OCI-LY1 (cell line): ENCODE measurements around the gene FBXO46.
"Not testable (repeated sequence)": the region's sequence is repeated elsewhere in the genome, so short reads cannot be mapped to it uniquely, and the experiment has no call there.

Experiments
- H2AFZ ChIP-seq: fragments of 200-600 bp; sonication (generic), shearing (Covaris generic); 2 replicates; pipeline ENCODE4 v1.6.0; 2014; ENCODE audit warnings: antibody characterized with exemption, mild to moderate bottlenecking, low read length
- H3F3A ChIP-seq: fragments of 200-600 bp; sonication (generic), shearing (Covaris generic); 2 replicates; pipeline ENCODE4 v1.6.0; 2014; ENCODE audit warnings: mild to moderate bottlenecking, antibody characterized with exemption, low read length, moderate library complexity; ENCODE audit not compliant: insufficient read depth
- H3K27ac ChIP-seq: fragments of 200-600 bp; sonication (generic); 2 replicates; pipeline ENCODE4 v1.5.1; 2014; ENCODE audit warnings: low read length, mixed run types, mild to moderate bottlenecking, low read depth; ENCODE audit not compliant: poor library complexity, severe bottlenecking
- H3K27me3 ChIP-seq: fragments of 200-600 bp; sonication (generic); 2 replicates; pipeline ENCODE4 v1.6.0; 2014; ENCODE audit warnings: antibody characterized with exemption, mild to moderate bottlenecking, low read length, moderate library complexity; ENCODE audit not compliant: insufficient read depth
- H3K36me3 ChIP-seq: fragments of 200-600 bp; sonication (generic); 2 replicates; pipeline ENCODE4 v1.6.1; 2014; ENCODE audit warnings: mild to moderate bottlenecking, antibody characterized with exemption, low read length, moderate library complexity, mixed read lengths; ENCODE audit not compliant: insufficient read depth
- H3K4me1 ChIP-seq: fragments of 200-600 bp; sonication (generic); 2 replicates; pipeline ENCODE4 v1.5.1; 2014; ENCODE audit warnings: mild to moderate bottlenecking, low read length, moderate library complexity; ENCODE audit not compliant: insufficient read depth, severe bottlenecking
- H3K4me2 ChIP-seq: fragments of 200-600 bp; sonication (generic), shearing (Covaris generic); 2 replicates; pipeline ENCODE4 v1.6.1; 2014; ENCODE audit warnings: low read length
- H3K4me3 ChIP-seq: fragments of 200-600 bp; sonication (generic); 2 replicates; pipeline ENCODE4 v1.5.1; 2014; ENCODE audit warnings: low read length, low read depth, mild to moderate bottlenecking, mixed read lengths; ENCODE audit not compliant: poor library complexity, severe bottlenecking
- H3K79me2 ChIP-seq: fragments of 200-600 bp; shearing (Covaris generic); 2 replicates; pipeline ENCODE4 v1.6.1; 2016; ENCODE audit warnings: mixed run types, low read length, mixed read lengths; ENCODE audit not compliant: insufficient read depth
- H3K9ac ChIP-seq: fragments of 200-600 bp; sonication (generic), shearing (Covaris generic); 2 replicates; pipeline ENCODE4 v1.6.1; 2014; ENCODE audit warnings: mild to moderate bottlenecking, low read length, mixed read lengths
- H3K9me2 ChIP-seq: fragments of 200-600 bp; sonication (generic), shearing (Covaris generic); 2 replicates; pipeline ENCODE4 v1.6.1; 2014; ENCODE audit warnings: low read depth, mild to moderate bottlenecking, low read length, mixed read lengths
- H3K9me3 ChIP-seq: fragments of 200-600 bp; shearing (Covaris generic); 2 replicates; pipeline ENCODE4 v1.6.1; 2014; ENCODE audit warnings: low read length, mixed read lengths
- H4K20me1 ChIP-seq: fragments of 200-600 bp; sonication (generic), shearing (Covaris generic); 2 replicates; pipeline ENCODE4 v1.6.0; 2016; ENCODE audit warnings: mild to moderate bottlenecking, low read length; ENCODE audit not compliant: insufficient read depth
- CTCF ChIP-seq: fragments of 200-600 bp; sonication (generic), shearing (Covaris generic); IDR thresholded peaks from 2 replicates; pipeline ENCODE4 v1.5.1; 2017; ENCODE audit warnings: mild to moderate bottlenecking, antibody characterized with exemption, low read length, moderate library complexity, mixed read lengths
- EZH2 ChIP-seq: fragments of 200-600 bp; sonication (generic), shearing (Covaris generic); IDR thresholded peaks from 2 replicates; pipeline ENCODE4 v1.8.0; 2017; ENCODE audit warnings: borderline replicate concordance, mixed run types, mild to moderate bottlenecking, antibody characterized with exemption, low read length, moderate library complexity, mixed read lengths

The FBXO46 gene

DNA sequence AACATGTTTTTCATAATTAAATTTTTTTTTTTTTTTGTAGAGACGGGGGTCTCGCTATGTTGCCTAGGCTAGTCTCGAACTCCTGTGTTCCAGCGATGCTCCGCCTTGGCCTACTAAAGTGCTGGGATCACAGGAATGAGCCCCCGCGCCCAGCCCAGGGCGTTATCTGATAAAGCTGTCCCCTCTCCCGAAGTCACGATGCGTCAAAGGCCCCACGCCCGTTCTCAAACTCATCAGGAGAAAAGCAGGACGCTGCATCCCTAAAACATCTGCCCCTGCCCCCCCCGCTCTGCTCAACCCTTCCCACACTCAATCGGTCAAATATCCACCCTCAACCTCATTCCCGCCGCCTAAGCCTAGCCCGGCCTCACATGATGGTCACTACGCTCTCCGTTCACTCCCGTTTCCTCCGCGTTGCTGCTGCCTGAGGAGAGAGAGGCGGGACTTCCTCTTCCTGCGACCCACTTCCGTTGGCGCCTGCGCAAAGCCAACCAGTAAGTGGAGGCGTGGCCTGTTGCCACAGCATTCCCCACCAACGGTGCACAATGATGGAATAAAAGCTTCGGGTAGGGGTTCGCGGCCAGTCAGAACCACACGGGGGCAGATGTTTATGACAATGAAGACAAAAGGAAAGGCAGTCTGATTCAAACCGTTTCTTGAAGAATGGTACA lies 39.0 kb downstream of the FBXO46 start, which contains the start of gene SNRPD2:
SNRPD2 (minus strand) TSS at position 438 of the 671 bp plus-strand sequence; CDS start at position 373, 65 bp downstream.
- Histone ChIP-seq H3K9me2 (no peaks in the 10 kb centered on the region), H3K9ac (peak within 1 kb of the TSS; percentile 92), H3K36me3 (peaks cover 50% of the 10 kb centered on the region), H3K9me3 (no peaks in the 10 kb centered on the region), H3K4me1 (peaks cover 15% of the 10 kb centered on the region), H3F3A (no peaks in the 10 kb centered on the region), H3K4me2 (peak within 1 kb of the TSS; percentile 83), H4K20me1 (no peaks in the 10 kb centered on the region), H3K27ac (peak within 1 kb of the TSS; percentile 74), H3K27me3 (no peaks in the 10 kb centered on the region), H3K4me3 (peak within 1 kb of the TSS; percentile 83), H2AFZ (no peak within 1 kb of the TSS), H3K79me2 (peaks cover 11% of the 10 kb centered on the region)
- TF ChIP-seq CTCF: no peak
- TF ChIP-seq EZH2: no peak

GRCh38 chr19:45687599-45687998 lies 43.1 kb downstream of the FBXO46 start:
- Histone ChIP-seq H3K4me2 (no peak overlapping the region), H3K4me1 (peaks cover 8% of the 10 kb centered on the region), H4K20me1 (no peaks in the 10 kb centered on the region), H3K79me2 (peaks cover 11% of the 10 kb centered on the region), H3K9me3 (no peaks in the 10 kb centered on the region), H3F3A (no peaks in the 10 kb centered on the region), H3K4me3 (no peak overlapping the region), H3K27me3 (no peaks in the 10 kb centered on the region), H2AFZ (no peak overlapping the region), H3K9me2 (no peaks in the 10 kb centered on the region), H3K36me3 (peaks cover 58% of the 10 kb centered on the region), H3K9ac (no peak overlapping the region), H3K27ac (no peak overlapping the region)
- TF ChIP-seq EZH2: no peak
- no peak; the same call in 1 of the 2 replicates for TF ChIP-seq CTCF

DNA sequence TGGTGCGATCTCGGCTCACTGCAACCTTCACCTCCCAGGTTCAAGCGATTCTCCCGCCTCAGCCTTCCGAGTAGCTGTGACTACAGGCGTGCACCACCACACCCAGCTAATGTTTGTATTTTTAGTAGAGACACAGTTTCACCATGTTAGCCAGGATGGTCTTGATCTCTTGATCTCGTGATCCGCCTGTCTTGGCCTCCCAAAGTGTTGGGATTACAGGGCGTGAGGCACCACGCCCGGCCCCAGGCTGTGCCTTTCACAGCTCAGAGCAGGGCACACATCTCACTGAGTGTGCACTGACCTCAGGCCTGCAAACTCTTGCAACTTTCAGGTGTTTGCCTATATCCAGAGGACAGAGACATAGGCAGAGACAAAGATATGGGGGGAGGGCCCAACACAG lies 45.7 kb downstream of the FBXO46 start:
- Histone ChIP-seq H3K36me3 (peaks cover 58% of the 10 kb centered on the region), H3K4me1 (peaks cover 13% of the 10 kb centered on the region)
- not testable (repeated sequence) for H3K27ac ChIP-seq, H3K79me2 ChIP-seq, H4K20me1 ChIP-seq, H3K4me3 ChIP-seq, H3K4me2 ChIP-seq, H2AFZ ChIP-seq, H3K9me2 ChIP-seq, H3F3A ChIP-seq, H3K9me3 ChIP-seq, H3K27me3 ChIP-seq, H3K9ac ChIP-seq

- TF ChIP-seq CTCF (no peak), EZH2 (no peak)
- H3F3A ChIP-seq: no peaks in the 10 kb centered on the region
- no peaks in the 10 kb centered on the region for H3K27me3 ChIP-seq
- H3K4me2 ChIP-seq: no peak overlapping the region
- no peak overlapping the region for H2AFZ ChIP-seq
- no peaks in the 10 kb centered on the region for H3K79me2 ChIP-seq
- no peaks in the 10 kb centered on the region for H3K9me3 ChIP-seq
- no peak overlapping the region for H3K27ac ChIP-seq
- H3K36me3 ChIP-seq: peaks cover 43% of the 10 kb centered on the region
- H3K9me2 ChIP-seq: no peaks in the 10 kb centered on the region
- H3K4me1 ChIP-seq: peaks cover 17% of the 10 kb centered on the region
- H4K20me1 ChIP-seq: no peaks in the 10 kb centered on the region
- no peak overlapping the region for H3K4me3 ChIP-seq
- no peak overlapping the region for H3K9ac ChIP-seq
Observed at GRCh38 chr19:45682908-45683307, 47.8 kb downstream of the FBXO46 start.
